Measurements from ENCODE around the gene TOR1AIP2. TPM values are rescaled to one million over a fixed set of nuclear protein-coding genes. Genes with fewer than 3 reads are reported as not detected.

The TOR1AIP2 gene
- total RNA-seq, 1 experiment from 2014 or later, result 73.9 TPM

GRCh38 chr1:179817056-179817455, 60.5 kb downstream of the TOR1AIP2 start:
- Histone ChIP-seq H3K27ac (ENCODE audit: insufficient read length, low read depth, low read length) (no peak overlapping the region), H3K9ac (ENCODE audit: extremely low read depth, insufficient read length, low read length) (no peak overlapping the region), H2BK15ac (ENCODE audit: low read depth, low read length) (no peak overlapping the region), H3K18ac (ENCODE audit: insufficient read length, low read depth, low read length) (no peak overlapping the region), H2BK12ac (ENCODE audit: insufficient read length, low read depth, low read length) (no peak overlapping the region), H3K9me3 (ENCODE audit: control insufficient read depth, low read depth, low read length) (no peaks in the 10 kb centered on the region), H2BK120ac (ENCODE audit: low read depth, low read length, poor library complexity, severe bottlenecking) (no peak overlapping the region), H2BK5ac (ENCODE audit: insufficient read length, low read length) (no peak overlapping the region), H3K4me2 (ENCODE audit: insufficient read depth, insufficient read length, low read length) (no peak overlapping the region), H3K79me2 (ENCODE audit: insufficient read depth, low read length) (no peaks in the 10 kb centered on the region), H3K79me1 (ENCODE audit: insufficient read depth, low read depth, low read length, poor library complexity, severe bottlenecking) (no peaks in the 10 kb centered on the region), H4K8ac (replicated peaks; ENCODE audit: insufficient read length, low read depth, low read length) (no peak overlapping the region), H2BK20ac (ENCODE audit: low read depth, low read length, poor library complexity, severe bottlenecking) (no peak overlapping the region), H3K23me2 (ENCODE audit: insufficient read length, low read depth, low read length, poor library complexity, severe bottlenecking) (peaks cover 12% of the 10 kb centered on the region), H3K4me1 (ENCODE audit: insufficient read depth, low read length) (no peaks in the 10 kb centered on the region), H3K27me3 (ENCODE audit: insufficient read depth, low read length) (no peaks in the 10 kb centered on the region), H3K56ac (ENCODE audit: insufficient read length, low read depth, low read length) (no peak overlapping the region), H2AK5ac (ENCODE audit: insufficient read length, low read length) (no peak overlapping the region), H3T11ph (ENCODE audit: low read length) (no peak overlapping the region), H4K91ac (ENCODE audit: insufficient read length, low read depth, low read length) (no peak overlapping the region), H4K5ac (ENCODE audit: insufficient read length, low read depth, low read length) (no peak overlapping the region), H3K23ac (ENCODE audit: insufficient read length, low read depth, low read length) (no peak overlapping the region), H3K14ac (ENCODE audit: insufficient read depth, low read length) (no peak overlapping the region), H3K4ac (ENCODE audit: low read depth, low read length) (no peak overlapping the region), H4K20me1 (ENCODE audit: control insufficient read depth, insufficient read depth, insufficient read length) (no peaks in the 10 kb centered on the region), H2AFZ (ENCODE audit: low read length) (no peak overlapping the region)
- H3K27ac Mint-ChIP-seq, result no peak overlapping the region
- H3K9me3 Mint-ChIP-seq, result no peaks in the 10 kb centered on the region
- TF ChIP-seq CTCF (conservative IDR thresholded peaks at IDR 0.05), result no peak
- peaks cover 56% of the 10 kb centered on the region for H3K27me3 Mint-ChIP-seq (ENCODE audit: low read depth)
- WGBS (ENCODE audit: extremely low coverage, insufficient read length, low lambda C conversion rate), result no CpG with 5 or more reads among the region's 8 CpGs
- no peak for DNase-seq
- H3K36me3 Mint-ChIP-seq (ENCODE audit: insufficient read depth in 1 of 3, low read depth in 3 of 3), result no peaks in the 10 kb centered on the region; a peak in 1 of 7 replicates
- H3K4me3 Mint-ChIP-seq, result no peak overlapping the region
- peaks cover 23 to 43% of the 10 kb centered on the region in 2 experiments for H3K4me1 Mint-ChIP-seq

Measured in H9 (cell line).